ES-I3 (cell line): ENCODE results near the gene ZMYM2.
"Not testable (repeated sequence)": the region's sequence is repeated elsewhere in the genome, so short reads cannot be mapped to it uniquely, and the experiment has no call there.

ENCODE experiments used
- H3K36me3 ChIP-seq: 2 replicates; pipeline ENCODE4 v1.6.1; 2013; ENCODE audit warnings: mild to moderate bottlenecking, low read length, control low read depth, moderate library complexity; ENCODE audit not compliant: insufficient read depth
- H3K4me1 ChIP-seq: 2 replicates; pipeline ENCODE4 v1.6.1; 2013; ENCODE audit warnings: mild to moderate bottlenecking, control low read depth, low read length; ENCODE audit not compliant: insufficient read depth
- H3K9ac ChIP-seq: 2 replicates; pipeline ENCODE4 v1.6.1; 2013; ENCODE audit warnings: low read depth, mild to moderate bottlenecking, low read length, moderate library complexity
- H3K9me3 ChIP-seq: 2 replicates; pipeline ENCODE4 v1.6.1; 2013; ENCODE audit warnings: mild to moderate bottlenecking, low read length, moderate library complexity; ENCODE audit not compliant: control insufficient read depth, insufficient read depth

ZMYM2 gene

DNA sequence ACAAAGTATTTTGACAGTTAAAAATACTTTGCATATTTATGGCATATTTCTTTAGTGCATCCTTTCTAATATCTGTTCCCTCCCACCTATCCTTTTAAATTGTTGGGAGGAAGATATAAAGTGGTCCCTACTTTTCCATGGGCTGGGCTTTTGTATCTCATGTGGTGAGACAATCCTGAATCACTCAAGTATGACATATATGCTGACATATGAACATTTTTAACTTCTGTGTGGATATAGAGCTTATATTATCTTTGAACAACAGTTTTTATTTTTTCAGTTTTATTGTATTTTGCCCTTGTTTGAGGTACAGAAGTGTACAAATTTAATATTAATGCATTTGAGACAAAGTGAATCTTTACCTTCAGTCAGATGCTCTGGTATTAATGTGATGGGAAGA, 3.4 kb downstream of the ZMYM2 start:
- no peaks in the 10 kb centered on the region for H3K9me3 ChIP-seq
- peaks cover 5% of the 10 kb centered on the region; the same call in 1 of the 2 replicates for H3K36me3 ChIP-seq
- H3K9ac ChIP-seq, result no peak overlapping the region
- peaks cover 9% of the 10 kb centered on the region for H3K4me1 ChIP-seq

DNA sequence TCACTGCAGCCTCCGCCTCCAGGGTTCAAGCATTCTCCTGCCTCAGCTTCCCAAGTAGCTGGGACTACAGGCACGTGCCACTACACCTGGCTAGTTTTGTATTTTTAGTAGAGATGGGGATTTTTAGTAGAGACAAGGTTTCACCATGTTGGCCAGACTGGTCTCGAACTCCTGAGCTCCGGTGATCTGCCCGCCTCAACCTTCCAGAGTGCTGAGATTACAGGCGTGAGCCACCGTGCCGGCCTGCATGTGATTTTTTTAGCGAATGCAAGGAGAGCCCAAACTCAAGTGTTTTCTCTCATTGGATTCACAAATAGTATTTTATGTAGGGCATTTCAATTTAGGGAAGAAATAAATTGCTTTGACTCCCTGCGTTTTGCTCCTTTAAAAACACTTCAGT, 4.4 kb downstream of the ZMYM2 start:
- H3K4me1 ChIP-seq, result peaks cover 9% of the 10 kb centered on the region
- H3K36me3 ChIP-seq, result peaks cover 12% of the 10 kb centered on the region; the same call in 1 of the 2 replicates
- H3K9me3 ChIP-seq, result no peaks in the 10 kb centered on the region

DNA sequence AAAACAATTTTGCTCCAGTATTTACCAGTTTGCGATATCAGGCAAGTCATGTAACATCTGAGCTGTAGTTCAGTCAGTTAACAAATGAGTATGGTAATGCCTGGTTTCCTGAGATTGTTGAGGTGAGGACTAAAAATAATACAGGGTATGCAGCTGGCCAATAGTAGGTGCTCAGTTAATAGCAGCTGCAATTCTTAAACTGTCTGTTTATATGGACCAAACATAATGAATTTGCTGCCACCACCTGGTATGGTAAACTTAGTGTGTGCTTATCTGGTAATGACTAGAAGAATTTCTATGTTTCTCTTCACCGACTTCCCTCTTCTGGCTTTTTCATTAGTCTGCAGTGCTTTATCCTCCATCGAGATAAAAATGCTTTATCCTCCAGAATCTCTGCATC, 9.1 kb downstream of the ZMYM2 start:
- Histone ChIP-seq H3K9ac (no peak overlapping the region), H3K4me1 (no peaks in the 10 kb centered on the region), H3K9me3 (no peaks in the 10 kb centered on the region), H3K36me3 (peaks cover 11% of the 10 kb centered on the region)

More for the DNA sequence above, 4.4 kb downstream of the ZMYM2 start:
- H3K9ac ChIP-seq, result no peak overlapping the region

DNA sequence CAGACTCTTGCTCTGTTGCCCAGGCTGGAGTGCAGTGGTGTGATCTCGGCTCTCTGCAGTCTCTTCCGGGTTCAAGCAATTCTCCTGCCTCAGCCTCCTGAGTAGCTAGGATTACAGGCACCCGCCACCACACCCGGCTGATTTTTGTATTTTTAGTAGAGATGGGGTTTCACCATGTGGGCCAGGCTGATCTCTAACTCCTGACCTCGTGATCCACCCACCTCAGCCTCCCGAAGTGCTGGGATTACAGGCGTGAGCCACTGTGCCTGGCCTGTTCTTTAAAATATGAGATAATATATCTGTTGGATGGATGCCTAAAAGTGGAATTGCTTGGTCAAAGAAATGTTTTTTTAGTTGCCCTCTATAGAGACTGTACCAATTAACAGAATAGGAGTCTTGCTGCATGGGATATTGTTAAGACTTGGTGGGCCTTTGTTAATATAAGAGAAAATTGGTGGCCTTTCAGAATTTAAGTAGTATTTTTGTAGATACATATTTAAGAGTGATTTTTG, 16.0 kb downstream of the ZMYM2 start:
- not testable (repeated sequence) for H3K9ac ChIP-seq, H3K36me3 ChIP-seq, H3K9me3 ChIP-seq, H3K4me1 ChIP-seq

GRCh38 chr13:19978831-19979437, 20.4 kb downstream of the ZMYM2 start:
- no peaks in the 10 kb centered on the region for H3K9me3 ChIP-seq
- H3K36me3 ChIP-seq, result no peaks in the 10 kb centered on the region; the same call in 1 of the 2 replicates
- H3K9ac ChIP-seq, result no peak overlapping the region
- H3K4me1 ChIP-seq, result 0 out of 2 replicates have a peak, but pooled peaks cover 4% of the 10 kb centered on the region

GRCh38 chr13:19981685-19982238, 23.2 kb downstream of the ZMYM2 start:
- Histone ChIP-seq H3K9ac (no peak overlapping the region), H3K9me3 (no peaks in the 10 kb centered on the region), H3K4me1 (peaks cover 14% of the 10 kb centered on the region), H3K36me3 (no peaks in the 10 kb centered on the region; the same call in 1 of the 2 replicates)

DNA sequence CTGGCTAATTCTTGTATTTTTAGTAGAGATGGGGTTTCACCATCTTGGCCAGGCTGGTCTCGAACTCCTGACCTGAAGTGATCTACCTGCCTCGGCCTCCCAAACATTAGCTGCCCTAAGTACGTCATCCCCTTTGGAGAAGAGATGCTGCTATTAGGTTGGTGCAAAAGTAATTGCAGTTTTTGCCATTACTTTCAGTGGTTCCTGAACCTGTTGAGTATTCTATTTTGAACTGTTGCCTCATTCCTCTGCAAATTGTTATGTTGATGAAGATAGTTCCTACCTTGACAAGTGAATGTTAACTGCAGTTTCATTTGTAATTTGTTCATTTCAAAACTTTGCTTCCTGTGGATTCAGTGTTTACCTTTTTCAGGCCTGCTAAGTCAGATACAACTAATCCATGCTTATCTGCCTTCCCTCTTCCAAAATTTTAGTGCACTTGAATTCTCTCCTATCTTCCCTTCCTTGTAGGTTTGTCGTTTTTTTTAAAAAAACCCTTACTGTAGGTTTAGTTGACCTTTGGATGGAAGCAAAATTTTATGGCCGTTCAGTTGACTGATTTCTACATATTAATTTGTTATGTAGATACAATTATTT, 24.0 kb downstream of the ZMYM2 start:
- Histone ChIP-seq H3K9ac (no peak overlapping the region), H3K9me3 (no peaks in the 10 kb centered on the region), H3K36me3 (no peaks in the 10 kb centered on the region; the same call in 1 of the 2 replicates), H3K4me1 (peaks cover 14% of the 10 kb centered on the region)

DNA sequence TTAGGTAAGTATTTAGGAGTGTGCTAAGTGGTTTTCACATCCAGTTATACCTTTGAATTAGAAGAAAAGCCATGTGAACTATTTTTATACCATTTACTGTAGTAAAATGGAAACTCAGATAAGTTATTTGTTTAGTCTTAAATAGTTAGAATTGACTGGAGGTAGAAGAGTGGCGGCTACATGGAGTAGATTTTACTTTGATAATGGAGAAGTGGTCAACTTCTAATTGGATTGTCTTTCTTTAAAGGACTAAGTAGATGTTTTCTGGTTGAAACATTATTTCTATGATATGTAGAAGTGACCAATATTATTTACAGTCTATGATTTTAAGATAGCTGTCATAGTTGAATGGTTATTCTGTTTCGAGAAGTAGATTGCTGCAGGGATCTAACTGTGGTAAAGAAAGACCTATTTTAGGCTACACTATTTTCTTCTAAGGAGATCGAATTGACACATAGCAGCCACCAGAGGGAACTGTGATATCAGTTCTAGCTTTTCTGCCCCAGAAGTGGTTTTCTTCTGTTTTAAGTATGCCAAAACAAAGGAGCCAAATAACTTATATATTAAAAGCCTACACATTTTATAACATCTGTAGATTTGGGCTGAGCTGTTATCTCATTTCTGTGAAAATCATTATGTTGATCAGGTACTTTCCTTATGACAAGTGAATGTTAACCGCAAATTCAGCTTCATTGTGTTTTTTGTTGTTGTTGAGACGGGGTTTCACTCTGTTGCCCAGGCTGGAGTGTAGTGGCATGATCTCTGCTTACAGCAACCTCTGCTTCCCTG, 26.1 kb downstream of the ZMYM2 start:
- H3K36me3 ChIP-seq, result no peaks in the 10 kb centered on the region; the same call in 1 of the 2 replicates
- no peak overlapping the region for H3K9ac ChIP-seq
- H3K4me1 ChIP-seq, result peaks cover 14% of the 10 kb centered on the region
- no peaks in the 10 kb centered on the region for H3K9me3 ChIP-seq

DNA sequence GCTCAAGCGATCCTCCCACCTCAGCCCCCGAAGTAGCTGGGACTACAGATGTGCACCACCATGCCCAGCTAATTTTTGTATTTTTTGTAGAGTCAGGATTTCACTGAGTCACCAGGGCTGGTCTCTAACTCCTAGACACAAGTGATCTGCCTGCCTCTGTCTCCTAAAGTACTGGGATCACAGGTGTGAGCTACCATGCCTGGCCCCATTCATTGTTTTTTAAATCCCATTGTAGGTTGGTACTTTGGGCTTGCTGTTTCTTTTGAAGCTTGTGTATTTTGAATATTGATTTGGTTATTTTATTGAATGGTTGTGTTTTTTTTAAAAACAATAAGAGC, 26.7 kb downstream of the ZMYM2 start:
- no peaks in the 10 kb centered on the region for H3K9me3 ChIP-seq
- no peak overlapping the region for H3K9ac ChIP-seq
- no peaks in the 10 kb centered on the region; the same call in 1 of the 2 replicates for H3K36me3 ChIP-seq

DNA sequence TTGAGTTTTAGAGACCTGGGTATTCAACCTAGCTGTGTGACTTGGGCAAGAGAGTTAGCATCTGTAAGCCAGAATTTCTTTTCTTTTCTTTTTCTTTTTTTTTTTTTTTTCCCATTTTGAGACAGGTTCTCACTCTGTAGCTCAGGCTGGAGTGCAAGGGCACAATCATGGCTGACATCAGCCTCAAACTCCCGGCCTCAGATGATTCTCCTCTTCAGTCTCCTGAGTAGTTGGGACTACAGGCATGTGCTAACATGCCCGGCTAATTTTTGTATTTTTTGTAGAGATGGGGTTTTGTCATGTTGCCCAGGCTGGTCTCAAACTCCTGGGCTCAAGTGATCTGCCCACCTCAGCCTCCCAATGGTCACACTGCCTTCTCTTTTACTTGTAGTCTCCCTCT, 33.0 kb downstream of the ZMYM2 start:
- Histone ChIP-seq H3K9ac (no peak overlapping the region), H3K9me3 (no peaks in the 10 kb centered on the region), H3K36me3 (peaks cover 11% of the 10 kb centered on the region), H3K4me1 (no peaks in the 10 kb centered on the region)

More for the DNA sequence above, 26.7 kb downstream of the ZMYM2 start:
- H3K4me1 ChIP-seq, result peaks cover 14% of the 10 kb centered on the region

DNA sequence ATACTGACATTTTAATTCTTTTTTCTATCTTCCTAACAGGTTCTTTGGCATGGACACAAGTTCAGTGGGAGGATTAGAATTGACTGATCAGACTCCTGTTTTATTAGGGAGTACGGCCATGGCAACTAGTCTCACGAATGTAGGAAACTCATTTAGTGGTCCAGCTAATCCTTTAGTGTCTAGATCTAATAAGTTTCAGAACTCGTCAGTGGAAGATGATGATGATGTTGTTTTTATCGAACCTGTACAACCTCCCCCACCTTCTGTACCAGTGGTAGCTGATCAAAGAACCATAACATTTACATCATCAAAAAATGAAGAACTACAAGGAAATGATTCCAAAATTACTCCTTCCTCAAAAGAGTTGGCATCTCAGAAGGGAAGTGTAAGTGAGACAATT, 34.5 kb downstream of the ZMYM2 start:
- Histone ChIP-seq H3K9me3 (no peaks in the 10 kb centered on the region), H3K36me3 (peaks cover 11% of the 10 kb centered on the region), H3K4me1 (no peaks in the 10 kb centered on the region), H3K9ac (no peak overlapping the region)

- no peaks in the 10 kb centered on the region for H3K4me1 ChIP-seq
- no peaks in the 10 kb centered on the region for H3K9me3 ChIP-seq
- H3K36me3 ChIP-seq, result peaks cover 5% of the 10 kb centered on the region; the same call in 1 of the 2 replicates
- H3K9ac ChIP-seq, result no peak overlapping the region
These were observed 40.4 kb downstream of the ZMYM2 start for GRCh38 chr13:19998960-19999359.

GRCh38 chr13:20000062-20000552, 41.6 kb downstream of the ZMYM2 start:
- H3K9ac ChIP-seq, result no peak overlapping the region
- no peaks in the 10 kb centered on the region for H3K9me3 ChIP-seq
- peaks cover 2% of the 10 kb centered on the region; the same call in 1 of the 2 replicates for H3K36me3 ChIP-seq
- no peaks in the 10 kb centered on the region for H3K4me1 ChIP-seq
